ENCODE results near the gene MDGA2.
"Not testable (repeated sequence)": the region's sequence is repeated elsewhere in the genome, so short reads cannot be mapped to it uniquely, and the experiment has no call there.

Gene MDGA2

DNA sequence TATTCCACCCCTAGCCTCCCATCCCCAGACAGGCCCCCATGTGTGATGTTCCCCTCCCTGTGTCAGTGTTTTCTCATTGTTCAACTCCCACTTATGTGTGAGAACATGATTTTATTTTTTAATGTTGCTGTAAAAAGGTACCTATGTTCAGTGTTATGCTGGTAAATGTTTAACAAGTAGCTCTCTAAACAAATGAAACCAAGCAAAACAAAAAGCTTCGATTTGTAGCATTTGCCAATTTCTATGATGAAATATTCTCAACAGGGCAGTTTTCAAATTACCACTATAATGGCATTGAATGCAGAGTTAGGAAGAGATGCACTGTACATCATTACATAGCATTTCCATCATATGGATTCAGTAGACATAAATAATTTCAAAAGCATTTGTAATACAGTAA lies 410.6 kb downstream of the MDGA2 start:
- in situ Hi-C loops (cut with MboI; ENCODE audit: low pct_unique_long_range_greater_than_20kb, low sequenced_read_pairs, unreplicated experiment): no loop called here
- no peak for DNase-seq (ENCODE audit: low spot score)
- TF ChIP-seq, protein P1, sequence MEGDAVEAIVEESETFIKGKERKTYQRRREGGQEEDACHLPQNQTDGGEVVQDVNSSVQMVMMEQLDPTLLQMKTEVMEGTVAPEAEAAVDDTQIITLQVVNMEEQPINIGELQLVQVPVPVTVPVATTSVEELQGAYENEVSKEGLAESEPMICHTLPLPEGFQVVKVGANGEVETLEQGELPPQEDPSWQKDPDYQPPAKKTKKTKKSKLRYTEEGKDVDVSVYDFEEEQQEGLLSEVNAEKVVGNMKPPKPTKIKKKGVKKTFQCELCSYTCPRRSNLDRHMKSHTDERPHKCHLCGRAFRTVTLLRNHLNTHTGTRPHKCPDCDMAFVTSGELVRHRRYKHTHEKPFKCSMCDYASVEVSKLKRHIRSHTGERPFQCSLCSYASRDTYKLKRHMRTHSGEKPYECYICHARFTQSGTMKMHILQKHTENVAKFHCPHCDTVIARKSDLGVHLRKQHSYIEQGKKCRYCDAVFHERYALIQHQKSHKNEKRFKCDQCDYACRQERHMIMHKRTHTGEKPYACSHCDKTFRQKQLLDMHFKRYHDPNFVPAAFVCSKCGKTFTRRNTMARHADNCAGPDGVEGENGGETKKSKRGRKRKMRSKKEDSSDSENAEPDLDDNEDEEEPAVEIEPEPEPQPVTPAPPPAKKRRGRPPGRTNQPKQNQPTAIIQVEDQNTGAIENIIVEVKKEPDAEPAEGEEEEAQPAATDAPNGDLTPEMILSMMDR (IDR thresholded peaks at IDR 0.05; ENCODE audit: extremely low read depth, insufficient read depth, missing control alignments): no peak

DNA sequence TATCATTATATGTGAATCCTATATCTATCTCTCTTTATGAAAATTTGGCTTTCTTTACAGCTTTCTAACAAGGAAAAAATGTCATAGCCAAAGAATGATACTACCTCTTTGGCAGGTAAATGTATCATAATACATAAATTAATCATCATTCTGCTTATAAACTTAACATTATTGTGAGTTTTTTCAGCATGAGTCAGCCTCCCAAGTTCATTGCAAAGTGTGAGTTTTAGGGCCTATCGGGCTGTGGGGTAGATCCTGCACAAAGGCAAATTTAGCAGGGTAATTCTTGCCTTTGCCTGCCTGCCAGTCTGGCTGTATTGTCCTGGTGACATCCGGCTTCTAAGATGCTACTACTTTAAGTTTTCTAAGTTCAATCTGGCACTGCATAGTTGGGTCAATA lies 412.6 kb downstream of the MDGA2 start:
- TF ChIP-seq, protein P1 (IDR thresholded peaks at IDR 0.05; ENCODE audit: extremely low read depth, insufficient read depth, missing control alignments): no peak
- in situ Hi-C loops (cut with MboI; ENCODE audit: low pct_unique_long_range_greater_than_20kb, low sequenced_read_pairs, unreplicated experiment): no loop called here
- no peak for DNase-seq (ENCODE audit: low spot score)

DNA sequence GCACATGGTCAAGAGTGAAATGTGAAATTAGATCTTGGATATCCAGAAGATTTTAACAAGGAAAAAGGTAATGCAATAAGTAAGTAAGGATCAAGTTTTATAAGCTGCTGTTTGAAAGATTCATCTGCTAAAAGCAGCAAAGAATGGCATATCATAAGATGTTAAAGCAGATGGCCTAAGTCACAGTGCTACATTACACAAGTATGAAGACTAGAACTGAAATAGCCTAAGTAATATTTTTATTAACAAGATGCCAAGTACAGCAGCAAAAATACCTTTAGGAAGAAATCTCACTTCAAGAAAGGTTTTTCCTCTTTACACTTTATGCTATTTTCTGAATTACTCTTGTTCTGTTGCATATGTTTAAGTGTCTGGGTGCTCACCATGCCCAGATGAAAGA lies 414.1 kb downstream of the MDGA2 start:
- TF ChIP-seq, protein P1 (IDR thresholded peaks at IDR 0.05; ENCODE audit: extremely low read depth, insufficient read depth, missing control alignments): no peak
- DNase-seq (ENCODE audit: low spot score): no peak
- in situ Hi-C loops (cut with MboI; ENCODE audit: low pct_unique_long_range_greater_than_20kb, low sequenced_read_pairs, unreplicated experiment): no loop called here

DNA sequence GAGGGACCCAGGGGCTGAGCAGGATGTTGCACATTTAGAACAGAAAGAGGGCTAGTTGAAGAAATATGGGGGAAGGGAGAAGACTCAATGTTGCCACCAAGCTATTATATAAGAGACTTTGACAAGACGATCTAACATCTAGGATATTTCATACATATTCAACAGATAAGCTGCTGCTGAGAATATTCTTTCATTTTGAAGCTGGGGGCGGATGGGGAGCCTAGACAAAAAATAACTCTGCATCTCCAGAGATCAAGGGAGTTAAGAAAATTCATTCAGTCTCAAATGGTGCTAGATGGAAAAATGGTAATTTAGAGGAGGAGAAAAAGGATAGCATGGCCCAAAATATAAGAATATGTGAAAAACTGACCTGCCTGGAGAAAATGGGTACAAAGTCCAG lies 415.6 kb downstream of the MDGA2 start:
- TF ChIP-seq, protein P1 (IDR thresholded peaks at IDR 0.05; ENCODE audit: extremely low read depth, insufficient read depth, missing control alignments): no peak
- in situ Hi-C loops (cut with MboI; ENCODE audit: low pct_unique_long_range_greater_than_20kb, low sequenced_read_pairs, unreplicated experiment): no loop called here

DNA sequence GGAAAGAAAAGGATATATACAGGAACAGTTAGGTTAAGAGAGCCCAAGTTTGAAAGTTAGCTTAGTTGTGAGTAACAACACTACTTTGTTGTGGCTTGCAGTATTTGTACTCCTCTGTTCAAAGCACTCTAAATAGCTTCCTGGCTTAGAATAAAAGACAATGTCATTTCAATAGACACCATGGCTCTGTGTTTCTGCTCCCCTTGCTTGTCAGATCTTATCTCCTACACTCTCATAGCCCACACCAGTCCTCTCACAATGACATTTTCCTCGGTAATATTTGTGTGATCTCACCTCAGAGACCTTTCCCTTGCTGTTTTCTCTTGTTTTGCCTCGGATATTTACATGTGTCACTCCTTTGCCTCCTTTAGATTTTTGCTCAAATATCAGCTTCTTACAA lies 418.4 kb downstream of the MDGA2 start:
- in situ Hi-C loops (cut with MboI; ENCODE audit: low pct_unique_long_range_greater_than_20kb, low sequenced_read_pairs, unreplicated experiment): no loop called here
- DNase-seq (ENCODE audit: low spot score): no peak
- TF ChIP-seq, protein P1 (IDR thresholded peaks at IDR 0.05; ENCODE audit: extremely low read depth, insufficient read depth, missing control alignments): no peak

More for the DNA sequence above, 415.6 kb downstream of the MDGA2 start:
- no peak for DNase-seq (ENCODE audit: low spot score)

DNA sequence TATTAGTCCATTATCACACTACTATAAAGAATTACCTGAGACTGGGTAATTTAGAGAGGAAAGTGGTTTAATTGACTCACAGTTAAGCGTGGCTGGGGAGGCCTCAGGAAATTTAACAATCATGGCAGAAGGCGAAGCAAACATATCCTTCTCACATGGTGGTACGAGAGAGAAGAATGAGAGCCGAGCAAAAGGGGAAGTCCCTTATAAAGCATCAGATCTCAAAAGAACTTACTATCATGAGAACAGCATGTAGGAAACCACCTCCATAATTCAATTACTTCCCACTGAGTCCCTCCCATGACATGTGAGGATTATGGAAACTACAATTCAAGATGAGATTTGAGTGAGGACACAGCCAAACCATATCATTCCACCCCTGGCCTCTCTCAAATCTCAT lies 422.6 kb downstream of the MDGA2 start:
- in situ Hi-C loops (cut with MboI; ENCODE audit: low pct_unique_long_range_greater_than_20kb, low sequenced_read_pairs, unreplicated experiment): no loop called here
- TF ChIP-seq, protein P1 (IDR thresholded peaks at IDR 0.05; ENCODE audit: extremely low read depth, insufficient read depth, missing control alignments): no peak
- DNase-seq (ENCODE audit: low spot score): no peak

DNA sequence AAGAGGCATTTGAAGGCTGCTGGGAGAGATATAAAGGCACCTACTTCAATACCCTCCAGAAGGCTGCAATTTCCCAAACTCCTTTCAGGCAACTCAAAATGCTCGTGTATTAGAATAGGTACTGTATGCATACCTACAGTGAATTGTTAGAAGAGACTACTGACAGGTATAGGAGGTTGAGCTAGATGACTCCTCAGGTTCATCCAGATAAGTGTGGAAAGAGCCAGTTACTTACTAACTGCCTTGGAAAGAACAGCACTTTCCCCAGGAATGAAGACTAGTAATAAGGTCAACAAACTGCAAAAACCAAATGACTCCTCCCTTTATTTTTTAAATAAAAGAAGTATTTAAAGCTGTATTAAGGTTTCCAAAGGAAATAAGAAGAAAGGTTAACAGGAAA lies 429.0 kb downstream of the MDGA2 start:
- in situ Hi-C loops (cut with MboI; ENCODE audit: low pct_unique_long_range_greater_than_20kb, low sequenced_read_pairs, unreplicated experiment): no loop called here
- DNase-seq (ENCODE audit: low spot score): no peak
- TF ChIP-seq, protein P1 (IDR thresholded peaks at IDR 0.05; ENCODE audit: extremely low read depth, insufficient read depth, missing control alignments): no peak

DNA sequence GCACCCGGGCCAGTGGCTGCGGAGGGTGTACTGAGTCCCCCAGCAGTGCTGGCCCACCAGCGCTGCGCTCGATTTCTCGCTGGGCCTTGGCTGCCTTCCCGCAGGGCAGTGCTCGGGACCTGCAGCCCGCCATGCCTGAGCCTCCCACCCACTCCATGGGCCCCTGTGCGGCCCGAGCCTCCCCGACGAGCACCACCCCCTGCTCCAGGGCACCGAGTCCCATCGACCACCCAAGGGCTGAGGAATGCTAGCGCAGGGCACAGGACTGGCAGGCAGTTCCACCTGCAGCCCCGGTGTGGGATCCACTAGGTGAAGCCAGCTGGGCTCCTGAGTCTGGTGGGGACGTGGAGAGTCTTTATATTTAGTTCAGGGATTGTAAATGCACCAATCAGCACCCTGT lies 432.8 kb downstream of the MDGA2 start:
- DNase-seq (ENCODE audit: low spot score); in situ Hi-C loops (cut with MboI; ENCODE audit: low pct_unique_long_range_greater_than_20kb, low sequenced_read_pairs, unreplicated experiment): not testable (repeated sequence)
